ENCODE data around the gene RAG1. TPM values are rescaled to one million over a fixed set of nuclear protein-coding genes. Genes with fewer than 3 reads are reported as not detected.

The RAG1 gene
- polyA plus RNA-seq, 1 donor from 2014 or later: 0.16 TPM

DNA sequence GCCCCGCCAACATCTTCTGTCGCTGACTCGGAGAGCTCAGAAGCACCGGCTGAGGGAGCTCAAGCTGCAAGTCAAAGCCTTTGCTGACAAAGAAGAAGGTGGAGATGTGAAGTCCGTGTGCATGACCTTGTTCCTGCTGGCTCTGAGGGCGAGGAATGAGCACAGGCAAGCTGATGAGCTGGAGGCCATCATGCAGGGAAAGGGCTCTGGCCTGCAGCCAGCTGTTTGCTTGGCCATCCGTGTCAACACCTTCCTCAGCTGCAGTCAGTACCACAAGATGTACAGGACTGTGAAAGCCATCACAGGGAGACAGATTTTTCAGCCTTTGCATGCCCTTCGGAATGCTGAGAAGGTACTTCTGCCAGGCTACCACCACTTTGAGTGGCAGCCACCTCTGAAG is 6.7 kb downstream of the RAG1 start:
- Histone ChIP-seq H3K9me2 (ENCODE audit: insufficient read depth, low read length) (no peaks in the 10 kb centered on the region), H3K9me3 (ENCODE audit: low read length) (no peaks in the 10 kb centered on the region), H3K9ac (ENCODE audit: low read length) (no peak overlapping the region), H3F3A (ENCODE audit: insufficient read depth, low read length, poor library complexity, severe bottlenecking) (no peaks in the 10 kb centered on the region), H3K27me3 (ENCODE audit: insufficient read depth, low read depth, low read length) (no peaks in the 10 kb centered on the region), H3K4me3 (ENCODE audit: low read length) (no peak overlapping the region), H3K36me3 (ENCODE audit: insufficient read depth, low read length) (no peaks in the 10 kb centered on the region), H3K27ac (ENCODE audit: low read length) (no peak overlapping the region), H2AFZ (ENCODE audit: low read depth, low read length) (no peak overlapping the region), H3K79me2 (replicated peaks; ENCODE audit: insufficient read depth, low read length) (no peaks in the 10 kb centered on the region), H3K4me2 (ENCODE audit: low read length) (no peak overlapping the region), H4K20me1 (ENCODE audit: insufficient read depth) (no peaks in the 10 kb centered on the region)
- no peak for TF ChIP-seq EP300 (conservative IDR thresholded peaks at IDR 0.05; ENCODE audit: poor library complexity, severe bottlenecking)
- TF ChIP-seq, protein P1, sequence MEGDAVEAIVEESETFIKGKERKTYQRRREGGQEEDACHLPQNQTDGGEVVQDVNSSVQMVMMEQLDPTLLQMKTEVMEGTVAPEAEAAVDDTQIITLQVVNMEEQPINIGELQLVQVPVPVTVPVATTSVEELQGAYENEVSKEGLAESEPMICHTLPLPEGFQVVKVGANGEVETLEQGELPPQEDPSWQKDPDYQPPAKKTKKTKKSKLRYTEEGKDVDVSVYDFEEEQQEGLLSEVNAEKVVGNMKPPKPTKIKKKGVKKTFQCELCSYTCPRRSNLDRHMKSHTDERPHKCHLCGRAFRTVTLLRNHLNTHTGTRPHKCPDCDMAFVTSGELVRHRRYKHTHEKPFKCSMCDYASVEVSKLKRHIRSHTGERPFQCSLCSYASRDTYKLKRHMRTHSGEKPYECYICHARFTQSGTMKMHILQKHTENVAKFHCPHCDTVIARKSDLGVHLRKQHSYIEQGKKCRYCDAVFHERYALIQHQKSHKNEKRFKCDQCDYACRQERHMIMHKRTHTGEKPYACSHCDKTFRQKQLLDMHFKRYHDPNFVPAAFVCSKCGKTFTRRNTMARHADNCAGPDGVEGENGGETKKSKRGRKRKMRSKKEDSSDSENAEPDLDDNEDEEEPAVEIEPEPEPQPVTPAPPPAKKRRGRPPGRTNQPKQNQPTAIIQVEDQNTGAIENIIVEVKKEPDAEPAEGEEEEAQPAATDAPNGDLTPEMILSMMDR (IDR thresholded peaks at IDR 0.05; ENCODE audit: poor library complexity, severe bottlenecking): no peak
- TF ChIP-seq TAF1 (IDR thresholded peaks at IDR 0.05; ENCODE audit: low read depth): no peak
- TF ChIP-seq REST (IDR thresholded peaks at IDR 0.05; ENCODE audit: borderline replicate concordance): no peak
- TF ChIP-seq SMC3 (conservative IDR thresholded peaks at IDR 0.05; ENCODE audit: poor library complexity): no peak
- TF ChIP-seq MXI1 (conservative IDR thresholded peaks at IDR 0.05; ENCODE audit: poor library complexity, severe bottlenecking): no peak
- no peak for TF ChIP-seq RAD21 (conservative IDR thresholded peaks at IDR 0.05)
- no peak for TF ChIP-seq EZH2 (IDR thresholded peaks at IDR 0.05; ENCODE audit: borderline replicate concordance, insufficient read depth, low read length, poor library complexity, severe bottlenecking)
- no peak for TF ChIP-seq POLR2AphosphoS5 (IDR thresholded peaks at IDR 0.05)

GRCh38 chr11:36577373-36577772 is 9.6 kb downstream of the RAG1 start:
- Histone ChIP-seq H3K9ac (ENCODE audit: low read length) (no peak overlapping the region), H3K27ac (ENCODE audit: low read length) (no peak overlapping the region), H3F3A (ENCODE audit: insufficient read depth, low read length, poor library complexity, severe bottlenecking) (no peaks in the 10 kb centered on the region), H3K79me2 (replicated peaks; ENCODE audit: insufficient read depth, low read length) (no peaks in the 10 kb centered on the region), H3K36me3 (ENCODE audit: insufficient read depth, low read length) (no peaks in the 10 kb centered on the region), H3K4me3 (ENCODE audit: low read length) (no peak overlapping the region), H2AFZ (ENCODE audit: low read depth, low read length) (no peak overlapping the region), H3K27me3 (ENCODE audit: insufficient read depth, low read depth, low read length) (no peaks in the 10 kb centered on the region), H3K9me2 (ENCODE audit: insufficient read depth, low read length) (no peaks in the 10 kb centered on the region), H3K9me3 (ENCODE audit: low read length) (no peaks in the 10 kb centered on the region), H4K20me1 (ENCODE audit: insufficient read depth) (no peaks in the 10 kb centered on the region), H3K4me2 (ENCODE audit: low read length) (no peak overlapping the region)
- TF ChIP-seq REST (IDR thresholded peaks at IDR 0.05; ENCODE audit: borderline replicate concordance) (no peak), POLR2AphosphoS5 (IDR thresholded peaks at IDR 0.05) (no peak), RAD21 (conservative IDR thresholded peaks at IDR 0.05) (no peak), EP300 (conservative IDR thresholded peaks at IDR 0.05; ENCODE audit: poor library complexity, severe bottlenecking) (no peak), TAF1 (IDR thresholded peaks at IDR 0.05; ENCODE audit: low read depth) (no peak), MXI1 (conservative IDR thresholded peaks at IDR 0.05; ENCODE audit: poor library complexity, severe bottlenecking) (no peak), EZH2 (IDR thresholded peaks at IDR 0.05; ENCODE audit: borderline replicate concordance, insufficient read depth, low read length, poor library complexity, severe bottlenecking) (no peak), SMC3 (conservative IDR thresholded peaks at IDR 0.05; ENCODE audit: poor library complexity) (no peak)
- TF ChIP-seq, protein P1 (IDR thresholded peaks at IDR 0.05; ENCODE audit: poor library complexity, severe bottlenecking): no peak
